ENCODE measurements around the gene OSBPL6. TPM values are rescaled to one million over a fixed set of nuclear protein-coding genes. Genes with fewer than 3 reads are reported as not detected.
A peak's percentile ranks its signal among the peaks of the same experiment; 100 is the strongest.

The OSBPL6 gene
- total and polyA plus RNA-seq, 9 of the 15 experiments (the other 6 are each of a cell fraction or from before 2014, with no cell fraction given) = 3.4 to 12.7 (median 9.3) TPM

- TF ChIP-seq ZNF165 (CRISPR knock-in tag; IDR thresholded peaks at IDR 0.05; ENCODE audit: borderline replicate concordance) (no peak), NR2F6 (CRISPR knock-in tag; IDR thresholded peaks at IDR 0.05) (no peak), RBFOX2 (IDR thresholded peaks at IDR 0.05; ENCODE audit: low read depth, low read length) (peak; percentile 91), SMAD1 (IDR thresholded peaks at IDR 0.05; ENCODE audit: low read depth, low read length, partially characterized antibody) (no peak), GABPB2 (CRISPR knock-in tag; conservative IDR thresholded peaks at IDR 0.05) (no peak), IFI16 (CRISPR knock-in tag; IDR thresholded peaks at IDR 0.05) (no peak), HDAC2 (IDR thresholded peaks at IDR 0.05) (no peak), ZNF740 (CRISPR knock-in tag; IDR thresholded peaks at IDR 0.05) (peak; percentile 78), ZNF740 (tag; IDR thresholded peaks at IDR 0.05) (no peak), ZNF3 (CRISPR knock-in tag; IDR thresholded peaks at IDR 0.05) (no peak), RBBP5 (IDR thresholded peaks at IDR 0.05; ENCODE audit: borderline replicate concordance, insufficient read depth, low read length, poor library complexity, severe bottlenecking) (peak; percentile 87), ZBTB40 (IDR thresholded peaks at IDR 0.05) (no peak), ZBTB40 (CRISPR knock-in tag; IDR thresholded peaks at IDR 0.05) (no peak), NR2C1 (IDR thresholded peaks at IDR 0.05) (no peak), NR2C1 (tag; IDR thresholded peaks at IDR 0.05) (peak; percentile 36; the same call in 1 of the 2 replicates), MTF1 (CRISPR knock-in tag; IDR thresholded peaks at IDR 0.05; ENCODE audit: borderline replicate concordance) (no peak)
Measured at GRCh38 chr2:178413472-178414265, 219.4 kb downstream of the OSBPL6 start (continued).
